A673 (cell line): ENCODE data around the gene ISL2. TPM values are rescaled to one million over a fixed set of nuclear protein-coding genes. Genes with fewer than 3 reads are reported as not detected.

Experiments
- BruUV-seq: library from RNA; stranded (reverse); fragments of 400-500 nt; replicated peaks from 2 replicates; lab custom pipeline; 2021; lab: Mats Ljungman, UMichigan
- CTCF ChIA-PET: fragments of 300-600 bp; sonication (Branson Sonifier 250); formaldehyde crosslinking; loops from one replicate; lab custom pipeline; 2022; ENCODE audit warnings: antibody characterized with exemption; lab: Charles Lee
- POLR2A ChIA-PET: fragments of 300-600 bp; sonication (Branson Sonifier 250); formaldehyde crosslinking; loops from one replicate; lab custom pipeline; 2022; ENCODE audit warnings: antibody characterized with exemption; ENCODE audit not compliant: low non-redundant PET; lab: Charles Lee
- DNase-seq: peaks from one replicate; pipeline ENCODE4 v3.0.0-alpha.2; 2015; ENCODE audit warnings: low spot score
- H3K27ac ChIP-seq: fragments of 200-600 bp; sonication (generic); 2 replicates; pipeline ENCODE4 v1.5.1; 2016; ENCODE audit warnings: mixed run types, low read depth, mild to moderate bottlenecking, mixed read lengths, antibody characterized with exemption, low read length; ENCODE audit not compliant: poor library complexity, severe bottlenecking
- H3K27me3 ChIP-seq: fragments of 200-600 bp; sonication (generic); replicated peaks from 2 replicates; pipeline ENCODE4 v1.6.1; 2017; ENCODE audit warnings: mixed run types, low read depth, mild to moderate bottlenecking, mixed read lengths, antibody characterized with exemption, low read length; ENCODE audit not compliant: insufficient read depth, poor library complexity
- H3K36me3 ChIP-seq: fragments of 200-600 bp; sonication (generic); 2 replicates; pipeline ENCODE4 v1.6.1; 2016; ENCODE audit warnings: mixed run types, mild to moderate bottlenecking, mixed read lengths, antibody characterized with exemption, low read length; ENCODE audit not compliant: insufficient read depth, poor library complexity, severe bottlenecking
- H3K4me1 ChIP-seq: fragments of 200-600 bp; sonication (generic); 2 replicates; pipeline ENCODE4 v1.6.1; 2017; ENCODE audit warnings: mixed run types, mild to moderate bottlenecking, mixed read lengths, antibody characterized with exemption, low read length; ENCODE audit not compliant: insufficient read depth, poor library complexity, severe bottlenecking
- H3K4me3 ChIP-seq: fragments of 200-600 bp; sonication (generic); 2 replicates; pipeline ENCODE4 v1.5.1; 2016; ENCODE audit warnings: low read depth, mixed run types, mild to moderate bottlenecking, mixed read lengths, low read length; ENCODE audit not compliant: poor library complexity, severe bottlenecking
- H3K9me3 ChIP-seq: fragments of 200-600 bp; sonication (generic); 2 replicates; pipeline ENCODE4 v1.6.1; 2016; ENCODE audit warnings: mixed run types, low read depth, mild to moderate bottlenecking, mixed read lengths, antibody characterized with exemption, low read length; ENCODE audit not compliant: poor library complexity, severe bottlenecking
- EZH2 ChIP-seq: fragments of 200-600 bp; sonication (generic); IDR thresholded peaks from 2 replicates; pipeline ENCODE4 v1.6.1; 2017; ENCODE audit warnings: borderline replicate concordance, low read depth, mild to moderate bottlenecking, mixed read lengths, antibody characterized with exemption, low read length; ENCODE audit not compliant: poor library complexity, severe bottlenecking
- intact Hi-C: fragments of 100-400 bp; cut with micrococcal nuclease; formaldehyde crosslinking; loops from one replicate; pipeline ENCODE4 v1.10.0; 2022; ENCODE audit not compliant: unreplicated experiment
- total RNA-seq: library from RNA; stranded (reverse); gene quantifications from 2 replicates; pipeline ENCODE4 v1.2.3, GENCODE V29; 2021
- TF ChIP-seq, protein P1 (sequence below): fragments of 300-800, 200-600 bp; sonication (generic); conservative IDR thresholded peaks from 2 replicates; pipeline ENCODE4 v1.5.1; 2017; ENCODE audit warnings: low read depth, mild to moderate bottlenecking, antibody characterized with exemption, low read length, moderate library complexity, mixed read lengths

Gene ISL2
- total RNA-seq, 1 experiment from 2014 or later, result 3.8 TPM

DNA sequence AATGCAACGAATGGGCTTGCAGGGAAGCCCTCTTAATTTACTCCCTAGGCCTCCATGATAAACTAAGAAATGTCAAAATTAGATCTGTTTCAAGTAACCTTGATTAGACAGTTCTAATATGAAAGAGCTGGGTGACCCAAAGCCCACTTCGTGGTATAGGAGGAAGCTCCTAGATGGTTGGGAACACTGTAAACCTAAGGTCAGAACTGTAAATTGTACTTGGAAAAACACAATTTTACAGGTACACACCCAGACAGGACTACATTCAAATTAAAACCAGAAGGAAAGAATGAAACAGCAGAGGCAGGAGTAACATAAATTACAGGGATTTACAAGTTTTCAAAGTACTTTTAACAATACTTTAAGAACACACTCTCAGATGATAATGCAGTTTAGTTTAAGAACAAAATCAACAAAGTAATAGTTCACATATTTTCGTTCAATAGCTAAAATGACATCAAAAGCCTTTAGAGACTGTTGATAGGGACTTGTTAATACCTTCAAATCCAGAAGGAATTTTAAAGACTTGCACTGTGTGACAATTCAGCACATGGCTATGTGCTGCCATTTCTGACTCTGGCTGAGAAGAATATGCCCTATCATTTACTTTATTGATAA lies 18.4 kb downstream of the ISL2 start:
- POLR2A ChIA-PET, result interaction anchor here (0.7 kb wide), 1 partner anchor 44 kb away, joined by 3 read pairs; no protein-coding TSS in a partner anchor
- DNase-seq, result no peak
- no peaks in the 10 kb centered on the region for H3K4me1 ChIP-seq
- H3K4me3 ChIP-seq, result no peak overlapping the region
- H3K36me3 ChIP-seq, result no peaks in the 10 kb centered on the region
- intact Hi-C loops, result no loop called here
- no peaks in the 10 kb centered on the region for H3K9me3 ChIP-seq
- TF ChIP-seq, protein P1, sequence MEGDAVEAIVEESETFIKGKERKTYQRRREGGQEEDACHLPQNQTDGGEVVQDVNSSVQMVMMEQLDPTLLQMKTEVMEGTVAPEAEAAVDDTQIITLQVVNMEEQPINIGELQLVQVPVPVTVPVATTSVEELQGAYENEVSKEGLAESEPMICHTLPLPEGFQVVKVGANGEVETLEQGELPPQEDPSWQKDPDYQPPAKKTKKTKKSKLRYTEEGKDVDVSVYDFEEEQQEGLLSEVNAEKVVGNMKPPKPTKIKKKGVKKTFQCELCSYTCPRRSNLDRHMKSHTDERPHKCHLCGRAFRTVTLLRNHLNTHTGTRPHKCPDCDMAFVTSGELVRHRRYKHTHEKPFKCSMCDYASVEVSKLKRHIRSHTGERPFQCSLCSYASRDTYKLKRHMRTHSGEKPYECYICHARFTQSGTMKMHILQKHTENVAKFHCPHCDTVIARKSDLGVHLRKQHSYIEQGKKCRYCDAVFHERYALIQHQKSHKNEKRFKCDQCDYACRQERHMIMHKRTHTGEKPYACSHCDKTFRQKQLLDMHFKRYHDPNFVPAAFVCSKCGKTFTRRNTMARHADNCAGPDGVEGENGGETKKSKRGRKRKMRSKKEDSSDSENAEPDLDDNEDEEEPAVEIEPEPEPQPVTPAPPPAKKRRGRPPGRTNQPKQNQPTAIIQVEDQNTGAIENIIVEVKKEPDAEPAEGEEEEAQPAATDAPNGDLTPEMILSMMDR, result no peak
- TF ChIP-seq EZH2, result no peak
- no peak overlapping the region for H3K27ac ChIP-seq
- no peaks in the 10 kb centered on the region for H3K27me3 ChIP-seq
- BruUV-seq, result no TSS peak
- CTCF ChIA-PET, result no interaction called here

- intact Hi-C loops, result no loop called here
- Histone ChIP-seq H3K4me3 (no peak overlapping the region), H3K27ac (no peak overlapping the region), H3K9me3 (no peaks in the 10 kb centered on the region), H3K27me3 (no peaks in the 10 kb centered on the region), H3K4me1 (no peaks in the 10 kb centered on the region), H3K36me3 (no peaks in the 10 kb centered on the region)
- DNase-seq, result no peak
- BruUV-seq, result no TSS peak
- TF ChIP-seq, protein P1, result no peak
- TF ChIP-seq EZH2, result no peak
- CTCF ChIA-PET, result no interaction called here
- POLR2A ChIA-PET, result no interaction called here
Observed at GRCh38 chr15:76358453-76358852, 21.9 kb downstream of the ISL2 start.

DNA sequence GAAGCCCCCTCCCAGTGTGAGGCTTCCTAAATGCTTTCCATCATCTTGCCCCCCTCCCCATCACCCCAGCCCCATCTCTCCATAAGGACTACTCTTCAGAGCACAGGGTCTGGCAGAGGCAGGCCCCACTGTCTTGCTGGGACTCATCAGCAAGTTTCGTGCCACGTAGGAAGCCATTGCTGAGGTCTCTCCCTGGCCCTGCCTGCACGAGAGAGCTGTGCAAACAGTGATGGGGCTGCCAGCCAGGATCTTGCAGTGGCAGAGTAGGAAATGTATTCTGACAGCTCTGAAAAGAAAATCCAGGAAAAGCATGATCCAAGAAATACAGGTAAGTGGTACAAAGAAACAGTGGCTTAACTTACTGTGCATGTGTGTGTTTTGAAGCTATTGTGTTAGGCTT lies 22.6 kb downstream of the ISL2 start:
- Histone ChIP-seq H3K36me3 (no peaks in the 10 kb centered on the region), H3K4me1 (no peaks in the 10 kb centered on the region), H3K9me3 (no peaks in the 10 kb centered on the region), H3K27me3 (no peaks in the 10 kb centered on the region), H3K4me3 (no peak overlapping the region), H3K27ac (no peak overlapping the region)
- BruUV-seq, result no TSS peak
- CTCF ChIA-PET, result no interaction called here
- DNase-seq, result no peak
- POLR2A ChIA-PET, result no interaction called here
- TF ChIP-seq, protein P1, result no peak
- TF ChIP-seq EZH2, result no peak
- intact Hi-C loops, result no loop called here
